HEK293 (cell line): ENCODE data around the gene HPD.

Experiments
- CTCF ChIA-PET: fragments of 350-600 bp; formaldehyde crosslinking; extraction: SDS; loops from one replicate; lab custom pipeline; 2021; ENCODE audit warnings: antibody characterized with exemption; lab: Yijun Ruan, JAX
- POLR2A ChIA-PET: fragments of 300-600 bp; formaldehyde crosslinking; extraction: SDS; loops from one replicate; lab custom pipeline; 2020; ENCODE audit warnings: antibody characterized with exemption, inconsistent platforms; lab: Yijun Ruan, JAX
- H3K27ac ChIP-seq: fragments of 200-500 bp; sonication (Bioruptor generic); 2 replicates; pipeline ENCODE4 v1.5.1; 2014; ENCODE audit warnings: low read depth, low read length, control low read depth, inconsistent platforms; ENCODE audit errors: extremely low read depth
- H3K36me3 ChIP-seq, 2 experiments: fragments of 200-500 bp in 1 of 2; sonication (Bioruptor generic) in 1 of 2; 1 replicate in 1 of 2; 2 replicates in 1 of 2; pipeline ENCODE4 v1.5.1; 2014 to 2017; ENCODE audit warnings: inconsistent platforms in 2 of 2, low read length in 2 of 2; ENCODE audit not compliant: control insufficient read depth in 2 of 2, insufficient read depth in 1 of 2
- H3K4me1 ChIP-seq: fragments of 200-500 bp; sonication (Bioruptor generic); 2 replicates; pipeline ENCODE4 v1.5.1; 2014; ENCODE audit warnings: mild to moderate bottlenecking, low read length, inconsistent platforms; ENCODE audit not compliant: control insufficient read depth, insufficient read depth
- H3K4me3 ChIP-seq: 2 replicates; pipeline ENCODE4 v1.5.1; 2011; ENCODE audit warnings: low read depth, mild to moderate bottlenecking, control low read depth, low read length, moderate library complexity
- H3K9me3 ChIP-seq: fragments of 200-500 bp; sonication (Bioruptor generic); 2 replicates; pipeline ENCODE4 v1.5.1; 2014; ENCODE audit warnings: low read depth, low read length, inconsistent platforms; ENCODE audit not compliant: control insufficient read depth, insufficient read depth
- ATF2 ChIP-seq: fragments of 450-650 bp; formaldehyde crosslinking; IDR thresholded peaks from 2 replicates; pipeline ENCODE4 v1.5.1; 2016; ENCODE audit warnings: missing biosample characterization, missing genetic modification characterization, low read depth
- HOXC10 ChIP-seq: sonication (generic); formaldehyde crosslinking; IDR thresholded peaks from 2 replicates; pipeline ENCODE4 v1.8.1; 2023; ENCODE audit warnings: mild to moderate bottlenecking, missing genetic modification reagents
- KLF16 ChIP-seq: fragments of 450-650 bp; formaldehyde crosslinking; IDR thresholded peaks from 2 replicates; pipeline ENCODE4 v1.5.1; 2017; ENCODE audit warnings: missing biosample characterization, missing genetic modification characterization
- MEIS1 ChIP-seq: sonication (generic); formaldehyde crosslinking; IDR thresholded peaks from 2 replicates; pipeline ENCODE4 v1.8.1; 2022; ENCODE audit warnings: missing genetic modification reagents, mild to moderate bottlenecking, borderline replicate concordance
- PRDM1 ChIP-seq: fragments of 450-650 bp; formaldehyde crosslinking; IDR thresholded peaks from 2 replicates; pipeline ENCODE4; 2016; ENCODE audit warnings: missing biosample characterization, missing genetic modification characterization
- REST ChIP-seq: fragments of 450-650 bp; formaldehyde crosslinking; IDR thresholded peaks from 2 replicates; pipeline ENCODE4 v1.5.1; 2016; ENCODE audit warnings: missing biosample characterization, missing genetic modification characterization
- ZNF146 ChIP-seq: fragments of 450-650 bp; formaldehyde crosslinking; IDR thresholded peaks from 2 replicates; pipeline ENCODE4 v1.5.1; 2016; ENCODE audit warnings: missing biosample characterization, missing genetic modification characterization
- ZNF169 ChIP-seq: fragments of 450-650 bp; formaldehyde crosslinking; IDR thresholded peaks from 2 replicates; pipeline ENCODE4 v1.5.1; 2016; ENCODE audit warnings: missing biosample characterization, missing genetic modification characterization
- ZNF174 ChIP-seq: fragments of 450-650 bp; formaldehyde crosslinking; IDR thresholded peaks from 2 replicates; pipeline ENCODE4 v1.5.0; 2017; ENCODE audit warnings: missing biosample characterization, mild to moderate bottlenecking, missing genetic modification characterization
- ZNF341 ChIP-seq: fragments of 450-650 bp; formaldehyde crosslinking; IDR thresholded peaks from 2 replicates; pipeline ENCODE4; 2016; ENCODE audit warnings: low read depth, missing biosample characterization, missing genetic modification characterization
- ZNF501 ChIP-seq: fragments of 450-650 bp; formaldehyde crosslinking; IDR thresholded peaks from 2 replicates; pipeline ENCODE4 v1.5.1; 2016; ENCODE audit warnings: missing biosample characterization, missing genetic modification characterization
- ZNF549 ChIP-seq: fragments of 450-650 bp; IDR thresholded peaks from 2 replicates; pipeline ENCODE4 v1.5.1; 2018; ENCODE audit warnings: missing biosample characterization, missing genetic modification characterization, mild to moderate bottlenecking, inconsistent platforms, moderate library complexity
- ZNF555 ChIP-seq: fragments of 450-650 bp; formaldehyde crosslinking; conservative IDR thresholded peaks from 2 replicates; pipeline ENCODE4 v1.5.1; 2017; ENCODE audit warnings: missing biosample characterization, mild to moderate bottlenecking, missing genetic modification characterization, inconsistent platforms
- ZNF600 ChIP-seq: fragments of 450-650 bp; formaldehyde crosslinking; IDR thresholded peaks from 2 replicates; pipeline ENCODE4 v1.5.1; 2016; ENCODE audit warnings: missing biosample characterization, missing genetic modification characterization
- ZNF701 ChIP-seq: fragments of 450-650 bp; formaldehyde crosslinking; IDR thresholded peaks from 2 replicates; pipeline ENCODE4 v1.5.1; 2016; ENCODE audit warnings: missing biosample characterization, missing genetic modification characterization
- TF ChIP-seq, protein P1 (sequence below): fragments of 450-650 bp; formaldehyde crosslinking; IDR thresholded peaks from 2 replicates; pipeline ENCODE4 v1.5.1; 2016; ENCODE audit warnings: missing biosample characterization, missing genetic modification characterization
- TF ChIP-seq, protein P2 (sequence below): fragments of 450-650 bp; formaldehyde crosslinking; IDR thresholded peaks from 2 replicates; pipeline ENCODE4 v1.5.1; 2016; ENCODE audit warnings: missing biosample characterization, missing genetic modification characterization
- TF ChIP-seq, protein P3 (sequence below): fragments of 450-650 bp; IDR thresholded peaks from 2 replicates; pipeline ENCODE4 v1.5.1; 2018; ENCODE audit warnings: missing biosample characterization, mild to moderate bottlenecking, missing genetic modification characterization
- TF ChIP-seq, protein P4 (sequence below): fragments of 450-650 bp; formaldehyde crosslinking; IDR thresholded peaks from 2 replicates; pipeline ENCODE4 v1.5.1; 2016; ENCODE audit warnings: missing biosample characterization, missing genetic modification characterization, low read depth

Gene HPD

DNA sequence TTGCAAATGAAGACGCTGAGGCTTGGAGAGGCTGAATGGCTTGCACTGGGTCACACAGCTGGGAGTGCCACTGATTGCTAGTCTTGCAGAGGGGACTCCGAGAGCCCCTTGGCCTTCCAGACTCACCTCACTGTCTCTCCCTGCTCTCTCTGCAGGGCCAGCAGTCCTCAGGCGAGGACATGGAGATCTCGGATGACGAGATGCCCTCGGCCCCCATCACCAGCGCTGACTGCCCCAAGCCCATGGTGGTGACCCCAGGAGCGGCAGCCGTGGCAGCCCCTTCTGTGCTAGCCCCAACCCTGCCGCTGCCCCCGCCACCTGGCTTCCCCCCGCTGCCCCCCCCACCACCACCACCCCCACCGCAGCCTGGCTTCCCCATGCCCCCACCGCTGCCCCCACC is 44.7 kb downstream of the HPD start:
- Histone ChIP-seq H3K36me3 (peaks cover 22 to 81% of the 10 kb centered on the region in 2 experiments), H3K4me1 (peaks cover 5% of the 10 kb centered on the region; the same call in 1 of the 2 replicates), H3K9me3 (no peaks in the 10 kb centered on the region), H3K27ac (no peak overlapping the region), H3K4me3 (no peak overlapping the region)
- ChIA-PET POLR2A (no interaction called here), CTCF (interaction anchor here (1.3 to 15.1 kb wide), 2 partner anchors 19 to 74 kb away, joined by 6 to 393 read pairs; partner anchors contain the start of gene RHOF)
- TF ChIP-seq ZNF146 (tag by site-specific recombination), result no peak
- TF ChIP-seq, protein P1, sequence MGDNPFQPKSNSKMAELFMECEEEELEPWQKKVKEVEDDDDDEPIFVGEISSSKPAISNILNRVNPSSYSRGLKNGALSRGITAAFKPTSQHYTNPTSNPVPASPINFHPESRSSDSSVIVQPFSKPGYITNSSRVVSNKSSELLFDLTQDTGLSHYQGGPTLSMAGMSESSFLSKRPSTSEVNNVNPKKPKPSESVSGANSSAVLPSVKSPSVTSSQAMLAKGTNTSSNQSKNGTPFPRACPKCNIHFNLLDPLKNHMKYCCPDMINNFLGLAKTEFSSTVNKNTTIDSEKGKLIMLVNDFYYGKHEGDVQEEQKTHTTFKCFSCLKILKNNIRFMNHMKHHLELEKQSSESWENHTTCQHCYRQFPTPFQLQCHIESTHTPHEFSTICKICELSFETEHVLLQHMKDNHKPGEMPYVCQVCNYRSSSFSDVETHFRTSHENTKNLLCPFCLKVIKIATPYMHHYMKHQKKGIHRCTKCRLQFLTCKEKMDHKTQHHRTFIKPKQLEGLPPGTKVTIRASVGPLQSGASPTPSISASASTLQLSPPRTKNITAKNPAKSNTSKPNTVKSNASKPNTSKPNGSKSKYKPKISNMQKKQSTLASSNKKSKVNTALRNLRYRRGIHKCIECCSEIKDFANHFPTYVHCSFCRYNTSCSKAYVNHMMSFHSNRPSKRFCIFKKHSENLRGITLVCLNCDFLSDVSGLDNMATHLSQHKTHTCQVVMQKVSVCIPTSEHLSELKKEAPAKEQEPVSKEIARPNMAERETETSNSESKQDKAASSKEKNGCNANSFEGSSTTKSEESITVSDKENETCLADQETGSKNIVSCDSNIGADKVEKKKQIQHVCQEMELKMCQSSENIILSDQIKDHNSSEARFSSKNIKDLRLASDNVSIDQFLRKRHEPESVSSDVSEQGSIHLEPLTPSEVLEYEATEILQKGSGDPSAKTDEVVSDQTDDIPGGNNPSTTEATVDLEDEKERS, result no peak
- TF ChIP-seq ZNF549, result no peak
- no peak for TF ChIP-seq ZNF341 (tag by site-specific recombination)
- TF ChIP-seq PRDM1 (tag by site-specific recombination), result no peak
- TF ChIP-seq, protein P2, sequence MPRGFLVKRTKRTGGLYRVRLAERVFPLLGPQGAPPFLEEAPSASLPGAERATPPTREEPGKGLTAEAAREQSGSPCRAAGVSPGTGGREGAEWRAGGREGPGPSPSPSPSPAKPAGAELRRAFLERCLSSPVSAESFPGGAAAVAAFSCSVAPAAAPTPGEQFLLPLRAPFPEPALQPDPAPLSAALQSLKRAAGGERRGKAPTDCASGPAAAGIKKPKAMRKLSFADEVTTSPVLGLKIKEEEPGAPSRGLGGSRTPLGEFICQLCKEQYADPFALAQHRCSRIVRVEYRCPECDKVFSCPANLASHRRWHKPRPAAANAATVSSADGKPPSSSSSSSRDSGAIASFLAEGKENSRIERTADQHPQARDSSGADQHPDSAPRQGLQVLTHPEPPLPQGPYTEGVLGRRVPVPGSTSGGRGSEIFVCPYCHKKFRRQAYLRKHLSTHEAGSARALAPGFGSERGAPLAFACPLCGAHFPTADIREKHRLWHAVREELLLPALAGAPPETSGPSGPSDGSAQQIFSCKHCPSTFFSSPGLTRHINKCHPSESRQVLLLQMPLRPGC (tag by site-specific recombination), result no peak
- TF ChIP-seq ZNF169 (tag by site-specific recombination), result no peak
- no peak for TF ChIP-seq ZNF501 (tag by site-specific recombination)
- no peak for TF ChIP-seq ZNF600
- TF ChIP-seq KLF16 (tag by site-specific recombination), result no peak
- no peak for TF ChIP-seq ZNF701 (tag by site-specific recombination)
- TF ChIP-seq, all 188 proteins: peak for 0

DNA sequence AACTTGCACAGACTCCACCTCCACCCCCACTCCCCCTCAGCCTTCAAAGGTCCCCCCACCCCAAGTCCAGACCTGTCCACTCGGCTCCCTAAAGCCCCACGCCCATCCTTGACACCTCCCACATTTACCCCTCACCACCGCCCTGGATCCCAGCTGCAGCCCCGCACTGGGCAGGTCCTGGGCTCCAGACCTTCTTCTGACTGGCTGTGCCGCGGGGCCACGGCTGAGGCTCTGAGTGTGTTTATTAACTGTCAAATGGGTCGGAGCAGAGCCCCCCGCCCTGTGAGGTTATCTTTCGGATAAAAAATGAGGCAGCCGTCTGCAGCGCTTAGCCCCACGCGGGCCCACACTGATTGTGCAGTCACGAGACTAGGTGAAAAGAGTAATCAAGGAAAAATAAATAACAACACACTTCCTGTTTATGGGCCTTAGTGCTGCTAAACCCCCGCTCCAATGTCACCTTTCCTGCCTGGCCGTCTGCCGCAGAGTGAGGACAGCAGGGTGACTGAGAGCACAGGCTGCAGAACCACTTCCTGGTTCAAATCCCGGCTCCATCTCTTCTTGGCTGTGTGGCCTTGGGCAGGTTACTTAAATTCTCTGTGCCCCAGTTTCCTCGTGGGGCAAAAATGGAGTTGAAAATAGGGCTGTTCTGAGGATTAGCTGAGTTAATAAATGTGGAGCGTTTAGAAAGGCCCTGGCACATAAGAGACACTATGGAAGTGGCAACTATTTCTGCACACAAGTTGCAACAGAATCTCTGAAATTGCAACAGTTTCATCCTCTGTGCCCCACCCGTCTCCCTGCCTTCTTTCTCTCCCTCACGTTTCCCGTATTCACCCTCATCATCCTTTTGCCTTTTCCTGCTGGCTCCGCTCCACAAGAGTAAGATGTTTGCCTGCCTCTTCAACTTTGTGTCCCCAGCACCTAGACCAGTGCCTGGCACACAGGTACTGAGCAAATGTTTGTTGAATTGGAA is 45.5 kb downstream of the HPD start:
- no peaks in the 10 kb centered on the region for H3K9me3 ChIP-seq
- ChIA-PET POLR2A (interaction anchor here (7.5 kb wide), 1 partner anchor 17 kb away, joined by 165 read pairs; the partner anchor contains the start of gene RHOF), CTCF (interaction anchor here (1.1 to 15.1 kb wide), 6 partner anchors 7 to 75 kb away, joined by 4 to 393 read pairs (median 14); partner anchors contain the start of gene RHOF)
- H3K4me1 ChIP-seq, result peaks cover 5% of the 10 kb centered on the region; the same call in 1 of the 2 replicates
- peaks cover 25 to 88% of the 10 kb centered on the region in 2 experiments for H3K36me3 ChIP-seq
- no peak overlapping the region for H3K27ac ChIP-seq
- H3K4me3 ChIP-seq, result no peak overlapping the region
- TF ChIP-seq ATF2 (no peak), ZNF174 (tag by site-specific recombination) (no peak), HOXC10 (CRISPR knock-in tag) (no peak), MEIS1 (CRISPR knock-in tag) (no peak), REST (tag by site-specific recombination) (no peak), ZNF555 (tag by site-specific recombination) (no peak)
- TF ChIP-seq, protein P3, sequence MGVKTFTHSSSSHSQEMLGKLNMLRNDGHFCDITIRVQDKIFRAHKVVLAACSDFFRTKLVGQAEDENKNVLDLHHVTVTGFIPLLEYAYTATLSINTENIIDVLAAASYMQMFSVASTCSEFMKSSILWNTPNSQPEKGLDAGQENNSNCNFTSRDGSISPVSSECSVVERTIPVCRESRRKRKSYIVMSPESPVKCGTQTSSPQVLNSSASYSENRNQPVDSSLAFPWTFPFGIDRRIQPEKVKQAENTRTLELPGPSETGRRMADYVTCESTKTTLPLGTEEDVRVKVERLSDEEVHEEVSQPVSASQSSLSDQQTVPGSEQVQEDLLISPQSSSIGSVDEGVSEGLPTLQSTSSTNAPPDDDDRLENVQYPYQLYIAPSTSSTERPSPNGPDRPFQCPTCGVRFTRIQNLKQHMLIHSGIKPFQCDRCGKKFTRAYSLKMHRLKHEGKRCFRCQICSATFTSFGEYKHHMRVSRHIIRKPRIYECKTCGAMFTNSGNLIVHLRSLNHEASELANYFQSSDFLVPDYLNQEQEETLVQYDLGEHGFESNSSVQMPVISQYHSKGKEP (tag by site-specific recombination), result no peak
- TF ChIP-seq, protein P4, sequence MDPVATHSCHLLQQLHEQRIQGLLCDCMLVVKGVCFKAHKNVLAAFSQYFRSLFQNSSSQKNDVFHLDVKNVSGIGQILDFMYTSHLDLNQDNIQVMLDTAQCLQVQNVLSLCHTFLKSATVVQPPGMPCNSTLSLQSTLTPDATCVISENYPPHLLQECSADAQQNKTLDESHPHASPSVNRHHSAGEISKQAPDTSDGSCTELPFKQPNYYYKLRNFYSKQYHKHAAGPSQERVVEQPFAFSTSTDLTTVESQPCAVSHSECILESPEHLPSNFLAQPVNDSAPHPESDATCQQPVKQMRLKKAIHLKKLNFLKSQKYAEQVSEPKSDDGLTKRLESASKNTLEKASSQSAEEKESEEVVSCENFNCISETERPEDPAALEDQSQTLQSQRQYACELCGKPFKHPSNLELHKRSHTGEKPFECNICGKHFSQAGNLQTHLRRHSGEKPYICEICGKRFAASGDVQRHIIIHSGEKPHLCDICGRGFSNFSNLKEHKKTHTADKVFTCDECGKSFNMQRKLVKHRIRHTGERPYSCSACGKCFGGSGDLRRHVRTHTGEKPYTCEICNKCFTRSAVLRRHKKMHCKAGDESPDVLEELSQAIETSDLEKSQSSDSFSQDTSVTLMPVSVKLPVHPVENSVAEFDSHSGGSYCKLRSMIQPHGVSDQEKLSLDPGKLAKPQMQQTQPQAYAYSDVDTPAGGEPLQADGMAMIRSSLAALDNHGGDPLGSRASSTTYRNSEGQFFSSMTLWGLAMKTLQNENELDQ, result no peak
